ENCODE measurements around the gene MEAF6.

Gene MEAF6

DNA sequence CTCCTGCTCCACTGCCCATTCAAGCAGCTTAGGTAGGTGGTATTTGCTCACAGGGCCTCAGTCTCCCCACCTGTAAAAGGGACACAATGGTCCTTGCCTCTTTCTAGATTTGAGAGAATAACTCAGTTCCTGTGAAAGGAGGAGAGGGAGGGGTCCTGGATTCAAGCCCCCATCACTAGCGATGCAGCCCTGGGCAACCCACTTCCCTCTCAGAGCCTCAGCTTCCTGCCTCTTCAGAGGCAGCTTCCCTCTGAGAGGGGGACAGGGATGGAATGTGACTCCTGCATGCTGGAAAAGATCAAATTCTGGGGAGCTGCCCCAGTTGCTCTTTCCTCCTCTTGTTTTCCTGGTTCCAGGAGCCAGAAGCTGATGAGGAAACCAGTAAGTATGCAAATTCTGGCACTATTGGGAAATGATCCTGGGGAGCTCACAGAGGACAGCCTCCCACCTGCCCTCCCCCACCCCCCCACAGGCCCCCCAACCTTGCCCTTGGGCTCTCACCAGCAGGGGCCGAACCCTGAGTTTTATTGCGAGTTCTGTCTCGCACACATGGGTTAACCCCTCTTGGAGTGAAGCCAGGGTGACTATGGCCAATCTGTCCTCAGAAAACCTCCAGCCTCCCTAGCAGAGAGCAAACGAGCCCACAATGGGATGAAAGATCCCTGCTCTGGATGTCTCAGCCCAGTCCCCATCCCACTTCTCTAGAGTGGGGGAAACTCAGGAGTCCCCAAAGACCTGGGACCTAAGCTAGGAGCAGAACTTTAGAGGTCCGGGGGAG is 28.5 kb downstream of the MEAF6 start:
- in situ Hi-C loops (cut with MboI; ENCODE audit: low sequenced_read_pairs): no loop called here

DNA sequence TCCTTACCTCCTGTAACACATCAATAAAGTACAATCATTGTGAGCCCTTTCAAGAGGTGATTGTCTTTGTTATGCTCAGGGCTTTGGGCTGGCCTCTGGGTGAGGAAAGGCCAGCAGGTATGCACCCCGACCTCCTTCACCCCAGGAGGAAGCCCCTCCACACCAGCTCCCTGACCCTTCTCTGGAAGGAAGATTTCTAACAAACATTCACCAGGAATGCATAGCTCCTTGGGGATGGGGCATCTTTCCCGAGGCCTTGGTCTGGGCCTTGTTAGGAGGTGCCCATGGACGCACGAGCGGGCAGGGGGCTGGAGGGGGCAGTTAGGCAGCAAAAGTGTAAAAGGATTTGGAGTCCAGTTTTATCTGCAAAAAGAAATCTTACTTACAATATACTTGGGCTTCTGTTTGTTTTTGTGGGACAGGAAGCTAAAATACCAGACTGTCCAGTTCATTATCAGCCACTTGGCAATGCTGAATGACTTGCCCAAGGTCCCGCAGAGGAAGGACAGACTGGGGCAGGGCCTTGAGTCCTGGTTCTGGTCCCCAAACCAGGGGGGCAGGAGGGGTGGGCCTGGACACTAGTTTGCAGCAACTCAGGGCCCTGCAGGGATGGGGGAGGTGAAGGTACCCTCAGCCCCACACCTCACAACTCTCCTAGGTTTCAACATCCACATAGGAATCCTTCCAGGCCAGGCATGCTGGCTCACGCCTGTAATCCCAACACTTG is 30.1 kb downstream of the MEAF6 start:
- in situ Hi-C loops (cut with MboI; ENCODE audit: low sequenced_read_pairs): no loop called here

DNA sequence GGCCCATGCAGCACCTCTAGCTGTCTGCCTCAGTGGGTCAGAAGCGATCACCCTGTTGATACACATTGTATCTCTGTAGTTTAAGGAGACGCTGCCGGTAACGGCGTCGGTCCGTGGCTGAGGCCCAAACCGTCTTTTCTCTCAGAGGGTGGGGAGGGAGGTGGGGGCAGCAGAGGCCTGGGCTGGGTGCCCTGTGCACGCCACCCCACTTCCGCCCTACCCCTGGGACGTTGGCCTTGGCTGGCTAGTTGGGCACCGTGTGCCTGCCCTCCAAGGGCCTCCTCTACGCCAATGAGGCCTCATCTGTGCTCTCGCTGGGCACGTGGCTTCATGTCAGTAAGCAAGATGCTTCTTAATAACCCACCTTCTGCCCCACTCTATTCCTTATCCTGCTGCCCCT is 30.8 kb downstream of the MEAF6 start:
- in situ Hi-C loops (cut with MboI; ENCODE audit: low sequenced_read_pairs): no loop called here

DNA sequence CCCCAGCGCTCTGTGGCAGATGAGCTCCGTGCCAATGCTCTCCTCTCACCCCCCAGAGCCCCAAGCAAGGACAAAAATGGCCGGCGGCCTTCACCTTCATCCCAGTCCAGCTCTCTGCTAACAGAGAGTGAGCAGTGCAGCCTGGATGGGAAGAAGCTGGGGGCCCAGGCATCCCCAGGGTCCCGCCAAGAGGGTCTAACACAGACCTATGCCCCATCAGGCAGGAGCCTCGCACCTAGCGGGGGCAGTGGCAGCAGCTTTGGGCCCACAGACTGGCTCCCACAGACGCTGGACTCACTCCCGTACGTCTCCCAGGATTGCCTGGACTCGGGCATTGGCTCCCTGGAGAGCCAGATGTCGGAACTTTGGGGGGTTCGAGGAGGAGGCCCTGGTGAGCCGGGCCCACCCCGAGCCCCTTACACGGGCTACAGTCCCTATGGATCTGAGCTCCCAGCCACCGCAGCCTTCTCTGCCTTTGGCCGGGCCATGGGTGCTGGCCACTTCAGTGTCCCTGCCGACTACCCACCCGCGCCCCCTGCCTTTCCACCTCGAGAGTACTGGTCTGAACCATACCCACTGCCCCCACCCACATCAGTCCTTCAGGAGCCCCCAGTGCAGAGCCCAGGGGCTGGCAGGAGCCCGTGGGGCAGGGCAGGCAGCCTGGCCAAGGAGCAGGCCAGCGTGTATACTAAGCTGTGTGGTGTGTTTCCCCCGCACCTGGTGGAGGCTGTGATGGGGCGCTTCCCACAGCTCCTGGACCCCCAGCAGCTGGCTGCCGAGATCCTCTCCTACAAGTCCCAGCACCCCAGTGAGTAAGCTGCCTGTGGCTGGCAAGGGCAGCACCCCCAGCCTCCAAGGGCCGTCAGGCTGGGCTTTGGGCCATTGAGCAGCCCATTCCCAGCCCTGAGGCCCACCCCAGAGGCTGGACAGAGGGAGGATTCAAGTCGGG is 31.5 kb downstream of the MEAF6 start:
- in situ Hi-C loops (cut with MboI; ENCODE audit: low sequenced_read_pairs): no loop called here

DNA sequence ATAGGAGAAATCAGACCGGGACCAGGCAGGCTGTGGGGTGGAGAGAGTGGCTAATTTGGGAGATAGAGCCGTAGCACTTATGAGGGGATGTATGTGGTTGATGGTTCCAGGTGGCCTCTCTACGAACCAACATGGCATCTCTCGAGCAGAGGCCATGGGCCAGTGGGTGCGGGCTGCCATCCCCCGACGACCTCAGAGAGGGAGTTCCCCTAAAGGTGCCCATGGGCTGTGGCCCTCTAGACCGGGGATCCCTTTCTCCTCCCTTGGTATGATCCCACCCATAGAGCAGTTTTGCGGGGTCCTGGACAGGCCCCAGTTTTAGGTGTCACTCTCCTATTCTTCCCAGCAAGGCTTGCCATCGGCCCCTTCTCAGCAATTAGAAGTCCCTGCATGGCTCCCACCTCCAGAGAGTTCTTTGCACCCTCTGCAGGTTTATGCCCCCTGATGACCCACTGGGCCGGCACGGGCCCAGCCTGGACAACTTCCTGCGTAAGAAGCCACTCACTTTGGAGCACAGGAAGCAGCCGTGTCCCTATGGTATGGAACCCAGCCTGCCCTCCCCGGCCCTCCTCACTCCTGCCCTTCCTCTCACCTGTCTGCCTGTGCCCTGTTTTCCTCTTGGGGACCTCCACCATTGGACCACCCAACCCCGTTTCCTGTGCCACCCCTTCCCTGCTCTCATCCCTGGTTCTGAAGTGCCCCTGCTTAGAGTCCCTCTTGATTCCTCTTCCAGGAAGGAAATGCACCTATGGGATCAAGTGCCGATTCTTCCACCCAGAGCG is 32.4 kb downstream of the MEAF6 start:
- in situ Hi-C loops (cut with MboI; ENCODE audit: low sequenced_read_pairs): no loop called here

DNA sequence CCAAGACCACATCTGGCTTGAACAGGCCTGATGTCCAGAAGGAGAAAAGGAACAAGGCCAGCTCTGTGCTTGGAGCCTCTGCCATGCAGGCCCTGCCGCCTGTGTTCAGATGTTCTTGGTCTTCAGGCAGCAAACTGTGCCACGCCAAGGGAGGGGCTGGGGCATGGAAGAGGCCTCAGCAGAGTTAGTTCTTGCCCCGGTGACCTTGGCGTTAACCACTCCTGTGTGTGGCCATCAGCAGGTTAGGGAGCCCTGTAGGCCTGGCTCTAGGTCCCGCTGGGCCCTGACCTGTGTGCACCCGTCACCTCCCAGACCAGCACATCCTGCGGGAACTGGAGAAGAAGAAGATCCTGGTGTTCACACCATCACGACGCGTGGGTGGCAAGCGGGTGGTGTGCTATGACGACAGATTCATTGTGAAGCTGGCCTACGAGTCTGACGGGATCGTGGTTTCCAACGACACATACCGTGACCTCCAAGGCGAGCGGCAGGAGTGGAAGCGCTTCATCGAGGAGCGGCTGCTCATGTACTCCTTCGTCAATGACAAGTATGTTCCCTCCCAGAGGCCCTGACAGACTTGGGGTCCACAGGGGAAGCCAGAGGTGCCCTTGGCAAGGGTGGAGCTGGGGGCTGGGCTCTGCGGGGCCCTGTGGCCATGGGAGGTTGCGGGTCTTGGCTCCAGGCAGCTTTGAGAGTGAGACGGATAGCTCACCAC is 33.1 kb downstream of the MEAF6 start:
- in situ Hi-C loops (cut with MboI; ENCODE audit: low sequenced_read_pairs): no loop called here

DNA sequence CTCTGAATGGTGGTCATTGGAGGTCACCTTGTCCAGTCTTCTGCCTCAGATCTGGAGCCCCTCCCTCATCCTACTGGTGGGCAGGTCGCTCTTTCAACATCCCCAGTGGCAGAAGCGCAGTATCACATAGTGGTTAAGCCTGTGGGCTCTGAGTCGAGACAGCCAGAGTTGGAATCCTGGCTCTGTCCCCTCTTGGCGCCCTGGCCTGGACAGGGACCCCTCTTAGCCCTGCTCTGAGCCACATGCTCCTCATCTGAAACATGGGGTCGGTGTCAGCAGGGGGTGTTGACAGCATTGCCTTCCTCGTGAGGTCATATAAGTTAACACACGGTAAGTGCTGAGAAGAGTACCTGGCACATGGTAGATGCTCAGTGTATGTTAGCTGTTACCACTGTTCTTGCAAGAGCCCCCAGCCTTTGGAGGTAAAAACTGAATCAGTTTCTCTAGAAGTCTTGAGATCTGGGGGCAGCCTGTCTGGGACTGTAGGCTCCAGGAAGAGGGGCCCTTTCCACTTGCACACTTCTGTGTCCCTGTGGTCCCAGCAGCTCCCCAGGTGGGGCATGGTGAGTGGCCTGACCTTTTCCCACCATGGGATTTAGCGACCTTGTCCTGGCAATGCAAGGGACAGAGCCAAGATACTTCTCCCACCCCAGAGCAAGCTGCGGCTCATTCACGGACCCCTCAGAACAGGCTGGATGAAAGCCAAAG is 33.8 kb downstream of the MEAF6 start:
- in situ Hi-C loops (cut with MboI; ENCODE audit: low sequenced_read_pairs): no loop called here

DNA sequence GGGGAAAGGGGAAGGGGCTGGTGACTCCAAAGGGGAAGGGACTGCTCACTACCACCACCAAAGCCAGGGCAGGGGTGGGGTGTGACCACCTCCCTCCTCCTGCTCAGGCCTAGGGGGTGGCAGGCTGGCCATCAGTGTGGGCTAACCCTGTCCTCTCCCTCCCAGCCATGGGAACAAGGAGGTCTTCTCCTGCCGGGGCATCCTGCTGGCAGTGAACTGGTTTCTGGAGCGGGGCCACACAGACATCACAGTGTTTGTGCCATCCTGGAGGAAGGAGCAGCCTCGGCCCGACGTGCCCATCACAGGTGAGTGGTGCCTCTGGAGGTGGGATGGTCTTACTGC is 34.5 kb downstream of the MEAF6 start:
- in situ Hi-C loops (cut with MboI; ENCODE audit: low sequenced_read_pairs): no loop called here

DNA sequence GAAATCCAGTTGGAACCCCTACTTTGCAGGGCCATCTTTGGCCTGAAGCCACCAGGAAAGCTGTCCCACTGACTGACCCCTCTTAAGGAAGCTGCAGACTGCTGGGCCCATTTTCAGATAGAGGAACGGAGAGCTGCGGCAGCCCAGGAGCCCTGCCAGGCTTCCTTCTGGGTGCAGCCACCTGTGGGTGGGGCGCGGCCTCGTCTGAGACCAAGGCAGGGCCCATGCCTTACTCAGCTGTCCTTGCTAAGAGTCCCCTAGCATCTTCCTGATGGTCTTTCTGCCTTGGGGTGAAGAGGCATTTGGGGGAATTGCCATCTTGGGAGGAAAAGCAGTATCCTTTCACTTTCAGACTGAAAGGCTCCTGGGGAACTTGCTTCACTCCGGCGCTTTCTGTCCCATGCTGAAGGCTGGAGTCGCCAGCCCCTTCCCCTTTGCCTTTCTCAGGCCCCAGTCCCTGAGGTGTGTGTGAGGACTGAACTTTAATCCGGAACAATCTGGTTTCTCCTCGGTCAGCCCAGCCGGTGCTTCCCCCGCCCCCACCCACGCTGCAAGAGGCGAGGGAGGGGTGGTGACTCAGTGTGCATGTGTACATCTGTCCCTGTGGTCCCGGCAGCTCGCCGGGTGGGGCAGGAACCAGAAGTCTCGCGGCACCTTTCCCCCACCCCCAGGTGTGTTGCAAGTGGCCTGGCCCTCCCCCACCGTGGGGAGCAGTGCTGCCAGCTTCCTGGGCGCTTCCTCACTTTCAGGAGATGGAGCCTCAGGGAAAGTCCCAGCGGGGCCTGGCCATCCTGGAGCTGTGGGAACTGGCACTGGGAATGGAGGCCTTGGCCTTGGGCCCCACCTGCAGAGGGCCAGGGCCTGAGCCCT is 35.1 kb downstream of the MEAF6 start:
- in situ Hi-C loops (cut with MboI; ENCODE audit: low sequenced_read_pairs): no loop called here

DNA sequence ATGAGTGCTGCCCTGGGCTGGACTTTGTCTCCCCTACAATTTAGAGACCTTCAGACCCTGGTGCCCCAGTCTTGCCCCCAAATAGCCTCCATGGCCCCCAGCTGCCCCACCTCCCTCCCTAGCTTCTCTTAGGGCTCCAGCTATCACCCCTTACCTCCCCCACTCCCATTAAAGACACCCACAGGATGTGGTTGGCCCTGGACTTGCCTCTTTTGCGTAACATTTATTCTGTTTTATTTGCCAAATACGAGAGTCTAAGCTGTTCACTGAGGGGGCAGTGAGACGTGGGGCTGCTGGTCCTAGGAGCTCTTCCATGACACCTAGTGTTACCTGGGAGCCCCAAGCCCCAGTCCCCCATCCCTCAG is 35.7 kb downstream of the MEAF6 start:
- in situ Hi-C loops (cut with MboI; ENCODE audit: low sequenced_read_pairs): no loop called here

DNA sequence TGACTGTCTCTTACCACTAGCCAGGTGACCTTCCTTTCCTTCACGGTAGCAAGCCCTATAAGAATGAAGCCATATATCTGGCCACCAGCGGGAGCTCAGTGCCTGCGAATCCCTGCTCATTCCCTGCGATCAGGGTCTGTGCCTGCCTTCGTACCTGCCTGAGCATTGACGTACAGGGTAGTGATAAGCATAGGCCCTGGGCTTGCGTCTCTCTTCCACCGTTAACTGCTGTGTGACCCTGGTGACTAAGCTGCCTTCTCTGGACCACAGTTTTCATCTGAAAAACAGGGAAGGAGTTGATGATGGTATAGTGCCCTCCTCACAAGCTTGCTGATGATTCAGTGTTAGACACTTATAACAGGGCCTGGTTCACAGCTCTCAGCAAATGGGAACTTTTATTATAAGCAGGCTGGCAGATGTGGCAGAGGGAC is 36.1 kb downstream of the MEAF6 start:
- in situ Hi-C loops (cut with MboI; ENCODE audit: low sequenced_read_pairs): no loop called here

DNA sequence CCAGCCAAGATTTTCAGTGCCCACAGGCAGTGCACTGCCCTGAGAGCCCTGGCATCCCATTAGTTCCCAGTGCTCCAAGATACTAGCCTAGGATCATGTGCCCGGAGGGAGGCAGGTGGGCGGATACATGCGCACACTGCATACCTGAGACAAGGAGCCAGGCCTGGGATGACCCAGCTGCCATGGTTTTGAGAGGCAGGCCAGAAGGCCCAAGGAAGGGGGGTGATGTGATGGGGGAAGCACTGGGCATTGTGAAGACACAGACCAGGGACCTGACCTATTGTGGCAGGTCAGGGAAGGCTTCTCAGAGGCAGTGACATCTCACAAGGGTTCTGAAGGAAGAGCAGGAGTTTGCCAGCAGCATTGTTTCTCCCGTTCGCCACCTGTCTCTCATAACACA is 36.6 kb downstream of the MEAF6 start:
- in situ Hi-C loops (cut with MboI; ENCODE audit: low sequenced_read_pairs): no loop called here

DNA sequence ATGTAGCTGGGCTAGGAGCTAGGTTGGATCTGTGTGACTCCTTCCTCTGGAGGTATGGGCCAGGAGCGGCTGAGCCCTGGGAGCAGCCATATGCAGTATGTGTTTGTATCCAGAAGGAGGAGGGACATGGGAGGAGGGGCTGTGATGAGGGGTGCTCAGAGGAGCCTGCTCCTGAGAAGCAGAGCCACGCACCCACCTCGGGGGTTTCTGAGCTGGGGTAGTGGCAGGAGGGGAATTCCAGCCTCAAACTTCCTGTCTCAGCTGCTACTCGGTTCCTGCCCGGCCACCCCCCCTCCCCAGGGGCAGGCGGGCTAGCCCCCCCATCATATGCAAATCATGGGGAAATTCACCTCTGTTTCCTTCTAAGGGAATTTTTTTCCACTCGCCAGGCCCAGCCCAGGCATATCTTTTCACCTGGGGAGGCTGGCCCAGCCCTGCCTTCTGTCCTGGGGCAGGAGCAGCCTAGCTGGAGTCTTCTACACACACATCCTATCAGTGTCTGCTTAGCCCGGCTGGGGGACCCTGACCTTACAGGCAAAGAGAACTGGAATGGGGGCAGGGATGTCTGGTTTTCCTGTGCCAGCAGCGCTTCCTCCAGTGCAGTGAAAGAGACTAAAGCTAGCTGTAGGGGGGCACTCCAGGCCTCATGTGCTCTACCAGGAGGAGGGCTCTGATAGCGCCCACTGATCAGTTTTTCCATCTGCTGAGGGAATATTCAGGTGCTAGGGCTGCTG is 37.2 kb downstream of the MEAF6 start:
- in situ Hi-C loops (cut with MboI; ENCODE audit: low sequenced_read_pairs): no loop called here

DNA sequence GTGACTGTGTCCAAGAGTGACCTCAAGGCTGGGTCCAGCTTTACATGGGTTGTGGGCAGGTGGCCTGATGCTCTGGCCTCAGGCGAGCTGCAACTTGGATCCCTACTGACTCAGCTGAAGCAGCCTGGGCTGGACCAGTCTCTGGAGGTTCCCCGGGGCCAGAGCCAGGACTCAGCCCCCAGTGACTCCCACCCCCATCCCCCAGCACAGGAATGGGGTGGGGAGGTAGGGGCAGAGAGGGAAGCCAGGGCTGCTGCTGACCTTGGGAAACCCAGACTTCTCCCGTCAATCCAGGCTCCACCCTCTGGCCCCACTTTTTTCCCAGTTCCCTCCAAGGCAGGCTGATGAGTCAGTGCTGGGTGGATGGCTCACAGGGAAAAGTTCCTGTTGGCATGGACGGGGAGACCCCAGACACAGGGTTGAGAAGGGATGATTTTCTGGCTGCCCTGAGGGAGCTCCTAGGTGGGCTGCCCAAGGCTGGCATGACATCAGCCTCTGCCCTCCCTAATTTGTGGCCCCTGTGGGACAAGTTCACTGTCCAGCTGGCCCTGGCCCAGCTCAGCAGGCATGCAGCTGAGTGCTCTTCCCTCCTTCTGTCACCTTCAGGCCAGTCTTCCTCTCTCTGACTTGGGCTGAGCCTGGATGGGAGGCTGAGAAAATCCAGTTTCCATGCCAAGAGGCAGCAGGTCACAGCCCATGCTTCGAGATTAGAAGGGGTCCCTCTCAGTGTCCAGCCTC is 37.9 kb downstream of the MEAF6 start:
- in situ Hi-C loops (cut with MboI; ENCODE audit: low sequenced_read_pairs): no loop called here

DNA sequence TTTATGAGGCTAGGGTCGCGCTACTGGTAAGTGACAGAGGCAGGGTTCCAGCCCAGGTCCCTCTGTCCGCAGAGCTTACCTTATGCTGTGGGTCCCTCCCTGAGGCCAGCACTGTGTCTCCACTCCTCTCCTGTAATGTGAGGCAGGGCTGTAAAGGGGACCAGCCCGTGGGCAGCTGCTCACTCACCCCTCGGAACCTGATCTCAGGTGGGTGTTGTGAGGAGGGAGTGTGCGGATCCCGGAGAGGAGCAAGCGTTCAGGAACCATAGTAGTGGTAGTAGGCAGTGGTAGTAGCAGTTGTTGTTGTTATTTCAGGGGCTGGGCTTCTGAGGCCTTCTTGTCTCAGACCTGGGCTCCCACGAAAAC is 38.5 kb downstream of the MEAF6 start:
- in situ Hi-C loops (cut with MboI; ENCODE audit: low sequenced_read_pairs): no loop called here

DNA sequence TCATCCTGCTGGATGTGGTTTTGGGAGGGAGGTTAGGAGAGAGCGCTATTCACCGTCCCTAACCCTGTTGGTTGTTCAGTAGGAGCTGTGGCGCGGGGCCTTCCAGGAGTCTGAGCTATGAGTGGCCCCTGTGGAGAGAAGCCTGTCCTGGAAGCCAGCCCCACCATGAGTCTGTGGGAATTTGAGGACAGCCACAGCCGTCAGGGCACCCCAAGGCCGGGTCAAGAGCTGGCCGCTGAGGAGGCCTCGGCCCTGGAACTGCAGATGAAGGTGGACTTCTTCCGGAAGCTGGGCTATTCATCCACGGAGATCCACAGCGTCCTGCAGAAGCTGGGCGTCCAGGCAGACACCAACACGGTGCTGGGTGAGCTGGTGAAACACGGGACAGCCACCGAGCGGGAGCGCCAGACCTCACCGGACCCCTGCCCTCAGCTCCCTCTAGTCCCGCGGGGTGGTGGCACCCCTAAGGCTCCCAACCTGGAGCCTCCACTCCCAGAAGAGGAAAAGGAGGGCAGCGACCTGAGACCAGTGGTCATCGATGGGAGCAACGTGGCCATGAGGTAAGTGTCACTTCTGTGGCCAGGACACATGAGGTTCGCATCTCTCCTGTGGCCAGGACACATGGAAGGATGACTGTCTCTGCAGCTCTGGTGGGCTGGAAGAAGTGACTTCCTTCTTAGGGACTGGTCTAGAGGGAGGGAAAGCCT is 39.0 kb downstream of the MEAF6 start:
- in situ Hi-C loops (cut with MboI; ENCODE audit: low sequenced_read_pairs): no loop called here

Data from HL-60/S4 (cell line).